ENCODE data around the gene PTGDR.

DNA sequence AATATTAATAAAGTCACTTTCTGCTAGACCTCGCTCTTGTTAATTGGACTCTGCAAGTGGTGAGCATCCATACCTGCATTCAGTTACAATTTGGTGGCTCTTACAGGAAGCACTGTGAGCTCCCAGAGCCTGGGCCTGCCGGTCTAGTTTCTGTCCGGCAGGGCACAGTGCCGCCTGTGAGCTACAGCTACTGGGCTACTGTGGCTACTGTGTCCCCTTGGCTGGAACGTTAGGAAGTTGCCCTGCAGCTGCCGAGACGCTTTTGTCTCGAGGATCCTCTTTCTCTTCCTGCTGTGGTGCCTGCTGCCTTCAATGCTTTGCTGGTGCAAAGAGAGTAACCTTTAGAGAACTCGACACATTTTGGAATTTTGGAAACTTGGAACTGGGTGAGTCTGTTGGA, 44.6 kb upstream of the PTGDR start:
- TF ChIP-seq, protein P1, sequence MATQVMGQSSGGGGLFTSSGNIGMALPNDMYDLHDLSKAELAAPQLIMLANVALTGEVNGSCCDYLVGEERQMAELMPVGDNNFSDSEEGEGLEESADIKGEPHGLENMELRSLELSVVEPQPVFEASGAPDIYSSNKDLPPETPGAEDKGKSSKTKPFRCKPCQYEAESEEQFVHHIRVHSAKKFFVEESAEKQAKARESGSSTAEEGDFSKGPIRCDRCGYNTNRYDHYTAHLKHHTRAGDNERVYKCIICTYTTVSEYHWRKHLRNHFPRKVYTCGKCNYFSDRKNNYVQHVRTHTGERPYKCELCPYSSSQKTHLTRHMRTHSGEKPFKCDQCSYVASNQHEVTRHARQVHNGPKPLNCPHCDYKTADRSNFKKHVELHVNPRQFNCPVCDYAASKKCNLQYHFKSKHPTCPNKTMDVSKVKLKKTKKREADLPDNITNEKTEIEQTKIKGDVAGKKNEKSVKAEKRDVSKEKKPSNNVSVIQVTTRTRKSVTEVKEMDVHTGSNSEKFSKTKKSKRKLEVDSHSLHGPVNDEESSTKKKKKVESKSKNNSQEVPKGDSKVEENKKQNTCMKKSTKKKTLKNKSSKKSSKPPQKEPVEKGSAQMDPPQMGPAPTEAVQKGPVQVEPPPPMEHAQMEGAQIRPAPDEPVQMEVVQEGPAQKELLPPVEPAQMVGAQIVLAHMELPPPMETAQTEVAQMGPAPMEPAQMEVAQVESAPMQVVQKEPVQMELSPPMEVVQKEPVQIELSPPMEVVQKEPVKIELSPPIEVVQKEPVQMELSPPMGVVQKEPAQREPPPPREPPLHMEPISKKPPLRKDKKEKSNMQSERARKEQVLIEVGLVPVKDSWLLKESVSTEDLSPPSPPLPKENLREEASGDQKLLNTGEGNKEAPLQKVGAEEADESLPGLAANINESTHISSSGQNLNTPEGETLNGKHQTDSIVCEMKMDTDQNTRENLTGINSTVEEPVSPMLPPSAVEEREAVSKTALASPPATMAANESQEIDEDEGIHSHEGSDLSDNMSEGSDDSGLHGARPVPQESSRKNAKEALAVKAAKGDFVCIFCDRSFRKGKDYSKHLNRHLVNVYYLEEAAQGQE (IDR thresholded peaks at IDR 0.05) = no peak
- TF ChIP-seq CBX8 (IDR thresholded peaks at IDR 0.05) (no peak), NPAS2 (CRISPR knock-in tag; IDR thresholded peaks at IDR 0.05; ENCODE audit: borderline replicate concordance) (no peak), RAD21 (conservative IDR thresholded peaks at IDR 0.05 in 1 of 2, IDR thresholded peaks at IDR 0.05 in 1 of 2) (no peak)
- TF ChIP-seq, protein P2, sequence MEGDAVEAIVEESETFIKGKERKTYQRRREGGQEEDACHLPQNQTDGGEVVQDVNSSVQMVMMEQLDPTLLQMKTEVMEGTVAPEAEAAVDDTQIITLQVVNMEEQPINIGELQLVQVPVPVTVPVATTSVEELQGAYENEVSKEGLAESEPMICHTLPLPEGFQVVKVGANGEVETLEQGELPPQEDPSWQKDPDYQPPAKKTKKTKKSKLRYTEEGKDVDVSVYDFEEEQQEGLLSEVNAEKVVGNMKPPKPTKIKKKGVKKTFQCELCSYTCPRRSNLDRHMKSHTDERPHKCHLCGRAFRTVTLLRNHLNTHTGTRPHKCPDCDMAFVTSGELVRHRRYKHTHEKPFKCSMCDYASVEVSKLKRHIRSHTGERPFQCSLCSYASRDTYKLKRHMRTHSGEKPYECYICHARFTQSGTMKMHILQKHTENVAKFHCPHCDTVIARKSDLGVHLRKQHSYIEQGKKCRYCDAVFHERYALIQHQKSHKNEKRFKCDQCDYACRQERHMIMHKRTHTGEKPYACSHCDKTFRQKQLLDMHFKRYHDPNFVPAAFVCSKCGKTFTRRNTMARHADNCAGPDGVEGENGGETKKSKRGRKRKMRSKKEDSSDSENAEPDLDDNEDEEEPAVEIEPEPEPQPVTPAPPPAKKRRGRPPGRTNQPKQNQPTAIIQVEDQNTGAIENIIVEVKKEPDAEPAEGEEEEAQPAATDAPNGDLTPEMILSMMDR (IDR thresholded peaks at IDR 0.05) = no peak

All from A549 (cell line).